Activated T-cell treated with anti-CD3 and anti-CD28 coated beads for 4 hours (primary cell): ENCODE data around the gene APC.
"Not testable (repeated sequence)": the region's sequence is repeated elsewhere in the genome, so short reads cannot be mapped to it uniquely, and the experiment has no call there.

Experiments used
- DNase-seq: peaks from one replicate; pipeline ENCODE4 v3.0.0-alpha.2; 2020

Gene APC

GRCh38 chr5:112737463-112738190 lies at the start of gene APC:
Gene APC, plus strand, starts transcription at chr5:112737885. Its CDS starts 17,006 bp downstream, at chr5:112754891.
- peak; percentile 55 for DNase-seq

- DNase-seq: no peak
Observed at GRCh38 chr5:112689155-112689909, 48.4 kb upstream of the APC start.

DNA sequence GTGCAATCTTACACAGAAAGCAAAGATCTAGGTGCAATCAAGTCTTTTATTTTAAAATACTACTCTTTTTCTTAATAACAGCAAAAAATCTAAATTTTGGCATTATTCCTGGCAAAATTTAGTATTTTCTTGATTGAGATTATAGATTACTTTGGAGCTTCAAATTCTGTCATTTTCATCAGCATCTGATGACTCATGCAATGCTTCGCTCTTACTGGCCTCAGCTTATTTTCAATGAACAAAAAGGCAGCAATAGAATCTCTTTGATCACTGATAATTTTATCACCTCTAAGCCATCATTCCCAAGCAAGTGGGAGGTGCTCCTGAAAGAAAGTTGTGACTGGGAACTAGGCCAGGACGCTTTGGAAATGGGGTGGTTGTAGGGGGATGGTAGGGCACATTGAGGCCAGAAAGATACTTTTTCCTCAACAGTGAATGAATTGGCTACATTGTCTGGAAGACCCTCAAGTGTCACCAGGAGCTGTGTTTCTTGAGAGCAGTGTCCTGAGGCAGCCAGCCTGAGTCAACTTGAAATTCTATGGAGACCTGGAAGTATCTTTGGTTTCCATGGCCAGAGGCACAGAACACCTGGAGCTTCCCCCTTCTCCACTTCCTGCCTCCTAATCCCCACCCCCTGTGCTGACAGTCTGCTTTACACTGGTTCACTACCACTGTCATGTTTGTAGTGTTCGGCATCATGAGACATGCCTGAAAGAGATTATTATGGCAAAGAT lies 46.9 kb upstream of the APC start:
- DNase-seq: no peak

- DNase-seq: no peak
Observed at GRCh38 chr5:112691339-112691680, 46.4 kb upstream of the APC start.

DNA sequence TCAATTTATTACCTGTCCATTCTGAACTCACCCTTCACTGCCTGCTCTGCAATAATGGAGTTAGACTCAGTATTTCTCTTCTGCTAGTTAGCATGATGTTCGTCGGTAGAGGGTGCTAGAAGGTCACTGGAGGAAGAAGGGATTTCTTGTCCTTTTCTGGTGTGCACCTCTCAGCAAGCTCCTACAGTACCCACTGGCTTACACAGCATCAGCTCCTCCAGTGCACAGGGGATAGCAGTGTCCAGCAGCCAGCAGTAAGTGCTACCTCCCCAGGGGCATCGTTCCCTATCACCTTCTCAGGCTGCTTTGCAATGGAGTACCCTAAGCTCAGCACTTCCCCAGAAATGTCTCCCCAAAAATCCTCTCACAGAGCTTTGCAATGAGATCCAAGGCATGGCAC lies 45.9 kb upstream of the APC start:
- DNase-seq: peak; percentile 5

DNA sequence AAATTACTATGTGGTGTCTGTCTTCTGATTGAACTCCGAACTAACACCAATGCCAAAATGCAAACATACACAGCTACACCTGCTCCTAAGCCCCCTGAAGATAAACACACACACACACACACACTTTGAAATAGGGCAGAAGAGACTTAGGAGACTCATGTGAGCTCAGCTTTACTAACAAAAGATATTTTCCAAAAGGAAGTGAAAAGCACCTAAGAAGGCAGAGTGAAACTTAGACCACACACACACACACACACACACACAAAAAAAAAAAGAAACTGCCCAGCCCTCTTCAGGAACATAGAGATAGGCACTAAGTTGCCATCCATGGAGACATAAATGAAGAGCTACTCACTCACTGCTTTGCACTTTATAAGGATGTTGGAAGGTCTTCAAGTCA lies 45.2 kb upstream of the APC start:
- DNase-seq: no peak

GRCh38 chr5:112693301-112693700 lies 44.4 kb upstream of the APC start:
- no peak for DNase-seq

- DNase-seq: no peak
Observed at GRCh38 chr5:112694853-112695709, 42.6 kb upstream of the APC start.

GRCh38 chr5:112696786-112697185 lies 40.9 kb upstream of the APC start:
- no peak for DNase-seq

DNA sequence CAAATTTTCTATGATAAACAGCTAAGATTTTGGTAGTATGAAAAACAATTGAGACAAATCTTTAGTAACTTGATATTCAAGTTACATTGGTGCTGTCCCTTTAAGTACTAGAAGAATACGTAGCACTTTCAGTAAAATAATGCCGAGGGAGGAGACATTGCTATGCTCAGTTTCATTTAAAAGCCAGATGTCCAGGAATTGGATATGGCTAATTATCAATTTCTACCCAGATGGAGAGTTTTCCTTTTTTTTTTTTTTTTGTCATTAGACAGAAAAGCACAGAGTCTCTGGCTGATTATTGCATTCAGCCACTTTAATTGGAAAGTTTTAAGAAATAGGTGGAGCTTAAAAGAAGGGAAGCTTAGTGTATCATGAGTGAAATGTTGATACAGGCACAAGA lies 40.4 kb upstream of the APC start:
- no peak for DNase-seq

DNA sequence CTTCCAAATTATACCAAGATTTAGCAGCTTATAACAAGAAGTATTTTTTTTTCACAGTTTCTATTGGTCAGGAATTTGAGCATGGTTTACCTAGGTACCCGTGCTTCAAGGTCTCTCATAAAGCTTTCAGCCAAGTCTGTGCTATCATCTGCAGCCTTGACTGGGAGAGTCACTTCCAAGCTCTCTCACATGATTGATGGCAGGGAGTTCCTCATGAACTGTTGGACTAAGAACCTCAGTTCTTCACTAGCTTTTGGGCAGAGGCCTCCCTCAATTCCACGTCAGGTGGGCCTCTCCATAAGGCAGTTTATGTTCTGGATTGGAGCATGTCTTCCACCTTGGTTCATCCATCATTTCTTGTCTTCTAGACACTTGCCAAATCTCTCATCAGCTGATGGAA lies 39.9 kb upstream of the APC start:
- DNase-seq: no peak

GRCh38 chr5:112703866-112704820 lies 33.5 kb upstream of the APC start:
- no peak for DNase-seq

DNA sequence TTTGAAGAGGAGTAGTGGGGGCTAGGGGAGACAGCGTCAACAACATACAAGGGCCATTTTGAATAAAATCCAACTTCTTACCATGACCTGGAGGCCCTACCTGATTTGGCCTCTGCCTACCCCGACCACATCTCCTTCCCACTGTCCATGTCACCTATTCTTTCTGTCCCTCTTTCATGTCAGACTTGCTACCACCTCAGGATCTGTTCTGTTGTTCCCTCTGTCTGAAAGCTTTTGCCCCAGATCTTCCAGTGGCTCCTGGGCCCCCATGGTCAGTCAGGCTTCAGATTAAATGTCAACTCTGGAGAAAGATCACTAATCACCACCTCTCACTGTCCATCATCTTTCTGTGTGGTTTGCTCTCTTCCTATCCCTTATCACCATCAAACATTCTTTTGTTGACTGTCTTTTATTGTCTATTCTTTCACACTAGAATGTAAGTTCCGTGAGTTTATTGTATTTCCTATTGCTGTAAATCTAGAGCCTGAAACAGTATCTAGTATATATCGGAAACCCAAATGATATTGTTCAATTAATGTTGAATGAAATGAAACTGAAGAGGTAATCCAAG lies 31.2 kb upstream of the APC start:
- no peak for DNase-seq

DNA sequence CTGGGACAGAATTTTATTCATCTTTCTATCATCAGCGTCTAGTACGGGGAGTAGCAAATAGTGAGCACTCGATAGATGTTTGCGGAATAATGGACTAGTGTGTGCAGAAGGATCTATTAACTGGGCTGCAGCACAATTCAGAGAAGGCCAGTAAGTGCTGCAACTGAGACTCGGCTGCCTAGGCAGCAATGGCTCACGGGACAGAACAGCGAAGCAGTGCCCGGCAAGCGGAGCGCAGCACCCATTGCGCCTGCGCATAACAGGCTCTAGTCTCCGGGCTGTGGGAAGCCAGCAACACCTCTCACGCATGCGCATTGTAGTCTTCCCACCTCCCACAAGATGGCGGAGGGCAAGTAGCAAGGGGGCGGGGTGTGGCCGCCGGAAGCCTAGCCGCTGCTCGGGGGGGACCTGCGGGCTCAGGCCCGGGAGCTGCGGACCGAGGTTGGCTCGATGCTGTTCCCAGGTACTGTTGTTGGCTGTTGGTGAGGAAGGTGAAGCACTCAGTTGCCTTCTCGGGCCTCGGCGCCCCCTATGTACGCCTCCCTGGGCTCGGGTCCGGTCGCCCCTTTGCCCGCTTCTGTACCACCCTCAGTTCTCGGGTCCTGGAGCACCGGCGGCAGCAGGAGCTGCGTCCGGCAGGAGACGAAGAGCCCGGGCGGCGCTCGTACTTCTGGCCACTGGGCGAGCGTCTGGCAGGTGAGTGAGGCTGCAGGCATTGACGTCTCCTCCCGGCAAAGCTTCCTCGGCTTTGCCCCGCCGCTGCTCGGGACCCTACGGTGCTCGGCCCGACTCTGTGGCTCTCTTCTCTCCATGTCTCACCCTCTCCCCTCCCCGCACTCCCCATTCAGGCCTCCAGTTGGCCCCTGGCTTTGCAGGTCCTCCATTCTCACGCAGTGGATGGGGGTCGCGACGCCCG lies 30.2 kb upstream of the APC start:
- peak; percentile 92 for DNase-seq

- DNase-seq: no peak
Observed at GRCh38 chr5:112708103-112708622, 29.5 kb upstream of the APC start.

DNA sequence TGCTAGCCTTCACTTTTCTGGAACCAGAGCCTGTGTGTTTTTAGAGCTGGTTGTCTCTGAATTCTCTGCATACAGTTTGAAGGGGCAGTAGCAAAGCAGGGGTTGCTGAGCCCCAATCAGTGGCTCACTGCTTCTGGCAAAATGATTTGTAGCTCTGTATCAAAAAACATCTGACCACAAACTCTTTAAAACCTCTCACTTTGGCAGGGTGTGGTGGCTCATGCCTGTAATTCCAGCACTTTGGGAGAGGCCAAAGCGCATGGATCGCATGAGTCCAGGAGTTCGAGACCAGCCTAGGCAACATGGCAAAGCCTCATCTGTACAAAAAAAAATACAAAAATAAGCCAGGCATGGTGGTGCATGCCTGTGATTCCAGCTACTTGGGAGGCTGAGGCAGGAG lies 28.3 kb upstream of the APC start:
- no peak for DNase-seq

GRCh38 chr5:112710896-112711295 lies 26.8 kb upstream of the APC start:
- no peak for DNase-seq

- DNase-seq: no peak
Observed at GRCh38 chr5:112711436-112711835, 26.2 kb upstream of the APC start.

GRCh38 chr5:112713206-112713605 lies 24.5 kb upstream of the APC start:
- DNase-seq: no peak

DNA sequence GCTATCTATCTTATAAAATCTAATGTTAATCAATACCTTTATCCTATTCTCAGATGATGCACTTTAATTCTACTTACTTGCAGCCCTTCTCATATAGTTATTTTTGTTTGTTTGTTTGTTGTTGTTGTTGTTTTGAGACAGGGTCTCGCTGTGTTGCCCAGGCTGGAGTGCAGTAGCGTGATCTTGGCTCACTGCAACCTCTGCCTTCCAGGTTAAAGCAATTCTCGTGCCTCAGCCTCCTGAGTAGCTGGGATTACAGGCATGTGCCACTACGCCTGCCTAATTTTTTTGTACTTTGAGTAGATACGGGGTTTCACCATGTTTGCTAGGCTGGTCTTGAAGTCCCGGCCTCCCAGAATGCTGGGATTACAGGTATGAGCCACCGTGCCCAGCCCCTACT lies 20.8 kb upstream of the APC start:
- not testable (repeated sequence) for DNase-seq
